HepG2 (cell line): Measurements from ENCODE around the gene SPPL3. TPM values are rescaled to one million over a fixed set of nuclear protein-coding genes. Genes with fewer than 3 reads are reported as not detected.

Experiments used
- ATAC-seq: fragments of 200-7000 bp; cut with Tn5 transposase; 3 replicates; pipeline ENCODE4 v1.9.1; 2020; ENCODE audit warnings: mild to moderate bottlenecking, moderate library complexity
- BruUV-seq: library from RNA; stranded (reverse); fragments of 400-500 nt; replicated peaks from 2 replicates; lab custom pipeline; 2021; lab: Mats Ljungman, UMichigan
- CTCF ChIA-PET: fragments of 300-600 bp; formaldehyde crosslinking; extraction: SDS; loops from one replicate; lab custom pipeline; 2021; ENCODE audit warnings: low total read pairs, inconsistent platforms, low intra/inter-chr PET ratio; lab: Yijun Ruan, JAX
- POLR2A ChIA-PET: fragments of 350-600 bp; sonication (Branson Sonifier 250); formaldehyde crosslinking; loops from one replicate; lab custom pipeline; 2020; ENCODE audit warnings: antibody characterized with exemption, inconsistent platforms; lab: Yijun Ruan, JAX
- DNase-seq: peaks from one replicate; pipeline ENCODE4 v3.0.0-alpha.2; 2015; ENCODE audit warnings: low spot score
- FAIRE-seq: peaks from 3 replicates; lab custom pipeline; 2011; peaks lifted over from hg19 to GRCh38; lab: Jason Lieb, UNC
- H2AFZ ChIP-seq: one replicate; pipeline ENCODE4 v1.6.1; 2011; ENCODE audit warnings: low read length, inconsistent platforms
- H3K27ac ChIP-seq: fragments of 300-600 bp; 3 replicates; pipeline ENCODE4 v1.8.0; 2011; ENCODE audit warnings: mixed run types, mild to moderate bottlenecking, mixed read lengths, low read length, inconsistent platforms; ENCODE audit not compliant: insufficient read depth; ENCODE audit errors: extremely low read length
- H3K27me3 ChIP-seq, 2 experiments: fragments of 200-600 bp in 1 of 2; 2 replicates in 1 of 2; 3 replicates in 1 of 2; pipeline versions ENCODE4 v1.6.0 to v1.8.0; 2011; ENCODE audit warnings: low read length in 2 of 2, mild to moderate bottlenecking in 2 of 2, moderate library complexity in 2 of 2, inconsistent platforms in 1 of 2; ENCODE audit not compliant: insufficient read depth in 2 of 2, control insufficient read depth in 1 of 2
- H3K36me3 ChIP-seq, 2 experiments: fragments of 200-600 bp in 1 of 2; replicated peaks in 1 of 2; 2 replicates in 1 of 2; 3 replicates in 1 of 2; pipeline versions ENCODE4 v1.5.1 to v1.8.0; 2011; ENCODE audit warnings: low read length in 2 of 2, inconsistent platforms in 1 of 2; ENCODE audit not compliant: insufficient read depth in 2 of 2, control insufficient read depth in 1 of 2
- H3K4me1 ChIP-seq: 2 replicates; pipeline ENCODE4 v1.5.1; 2012; ENCODE audit warnings: low read length, inconsistent platforms; ENCODE audit not compliant: insufficient read depth
- H3K4me2 ChIP-seq: 2 replicates; pipeline ENCODE4 v1.6.0; 2011; ENCODE audit warnings: low read depth, low read length, inconsistent platforms
- H3K4me3 ChIP-seq, 3 experiments: fragments of 200-600 bp in 1 of 3; sonication (generic), shearing (Covaris generic) in 1 of 3; replicated peaks in 1 of 3; 2 replicates each; pipeline ENCODE4 v1.5.1; 2011 to 2016; ENCODE audit warnings: low read length in 3 of 3, inconsistent platforms in 2 of 3, low read depth in 2 of 3, mild to moderate bottlenecking in 2 of 3, control low read depth in 1 of 3, mixed read lengths in 1 of 3; ENCODE audit not compliant: insufficient read depth in 1 of 3
- H3K79me2 ChIP-seq: one replicate; pipeline ENCODE4 v1.6.1; 2011; ENCODE audit warnings: low read length, inconsistent platforms; ENCODE audit not compliant: insufficient read depth
- H3K9ac ChIP-seq: 2 replicates; pipeline ENCODE4 v1.6.0; 2011; ENCODE audit warnings: mild to moderate bottlenecking, low read depth, low read length, inconsistent platforms; ENCODE audit not compliant: insufficient read depth
- H3K9me3 ChIP-seq: 2 replicates; pipeline ENCODE4 v1.5.1; 2012; ENCODE audit warnings: mild to moderate bottlenecking, low read length
- H4K20me1 ChIP-seq: 2 replicates; pipeline ENCODE4 v1.6.0; 2011; ENCODE audit warnings: inconsistent platforms, mild to moderate bottlenecking, low read length, moderate library complexity; ENCODE audit not compliant: insufficient read depth
- AGO2 ChIP-seq: fragments of 200-400 bp; formaldehyde crosslinking; optimal IDR thresholded peaks from 2 replicates; pipeline ENCODE3; 2017; ENCODE audit warnings: mild to moderate bottlenecking, low read depth, low read length, moderate library complexity
- KDM5B ChIP-seq: sonication (generic); formaldehyde crosslinking; IDR thresholded peaks from 2 replicates; pipeline ENCODE4 v1.4.0; 2020; ENCODE audit warnings: missing genetic modification reagents, mild to moderate bottlenecking, borderline replicate concordance
- MAZ ChIP-seq, 2 experiments: sonication (generic) in 1 of 2; formaldehyde crosslinking in 1 of 2; IDR thresholded peaks; 2 replicates each; pipeline versions ENCODE4 v1.5.0 to v1.6.1; 2012 to 2020; ENCODE audit warnings: low read depth in 2 of 2, mild to moderate bottlenecking in 2 of 2, borderline replicate concordance in 1 of 2, improper control_type of control experiment in 1 of 2, low read length in 1 of 2, missing genetic modification reagents in 1 of 2, moderate library complexity in 1 of 2
- ZFAT ChIP-seq: sonication (generic); formaldehyde crosslinking; conservative IDR thresholded peaks from 2 replicates; pipeline ENCODE4 v1.8.1; 2023; ENCODE audit warnings: missing genetic modification reagents, inconsistent platforms
- ZNF557 ChIP-seq: sonication (generic); formaldehyde crosslinking; IDR thresholded peaks from 2 replicates; pipeline ENCODE4 v1.4.0; 2020; ENCODE audit warnings: missing genetic modification reagents
- ZNF589 ChIP-seq: sonication (generic); formaldehyde crosslinking; conservative IDR thresholded peaks from 2 replicates; pipeline ENCODE4 v1.8.0; 2022; ENCODE audit warnings: mild to moderate bottlenecking, moderate library complexity, missing genetic modification reagents
- WGBS: methylation state at CpG from one replicate; pipeline ENCODE4 v1.1.6; 2017; ENCODE audit warnings: low lambda C conversion rate; 5-methylcytosine and 5-hydroxymethylcytosine counted together
- in situ Hi-C: cut with HindIII; loops from 2 replicates; pipeline ENCODE4 v1.10.0; 2017; ENCODE audit warnings: low pct_unique_long_range_greater_than_20kb; ENCODE audit not compliant: extremely low pct_ligation_motif_present
- intact Hi-C: fragments of 100-400 bp; cut with micrococcal nuclease; formaldehyde crosslinking; loops from one replicate; pipeline ENCODE4 v1.10.0; 2022; ENCODE audit not compliant: unreplicated experiment
- polyA plus RNA-seq, 8 experiments: library from polyadenylated mRNA; depleted of rRNA in 3 of 8; stranded (reverse) in 7 of 8; unstranded in 1 of 8; fragments of >200 nt; fragmentation: Illumina TruSeq in 4 of 8; extraction: Trizol in 4 of 8; gene quantifications; 2 replicates each; pipeline versions ENCODE4 v1.2.1 to v1.2.3, GENCODE V29; 2011 to 2016; ENCODE audit warnings: low read depth in 4 of 8, missing spikeins in 1 of 8, mixed read lengths in 1 of 8; ENCODE audit not compliant: insufficient read depth in 1 of 8
- total RNA-seq, 5 experiments: library from RNA; depleted of rRNA; stranded (reverse); fragments of >200 nt; fragmentation: Illumina TruSeq; extraction: Trizol; gene quantifications; 2 replicates each; pipeline ENCODE4 v1.2.3, GENCODE V29; 2016; ENCODE audit warnings: low read depth in 1 of 5
- TF ChIP-seq, protein P1 (sequence below): IDR thresholded peaks from 2 replicates; pipeline ENCODE4 v1.6.1; 2018; ENCODE audit warnings: missing genetic modification reagents, mild to moderate bottlenecking, missing compliant biosample characterization

Gene SPPL3
- total and polyA plus RNA-seq, 2 of the 13 experiments (the other 11 are each of a cell fraction or from before 2014, with no cell fraction given): 8.9 to 9.1 TPM

GRCh38 chr12:120736404-120737331, 167.5 kb downstream of the SPPL3 start:
- Histone ChIP-seq H2AFZ (no peak overlapping the region), H3K4me2 (no peak overlapping the region), H3K4me3 (no peak overlapping the region), H3K79me2 (no peaks in the 10 kb centered on the region), H3K36me3 (peaks cover 0 to 1% of the 10 kb centered on the region in 2 experiments; a peak in 2 of 5 replicates), H4K20me1 (no peaks in the 10 kb centered on the region), H3K9ac (no peak overlapping the region), H3K27ac (no peak overlapping the region), H3K9me3 (no peaks in the 10 kb centered on the region), H3K4me1 (peaks cover 6% of the 10 kb centered on the region), H3K27me3 (no peaks in the 10 kb centered on the region)
- POLR2A ChIA-PET: interaction anchor here (1.6 kb wide), 1 partner anchor 9 kb away, joined by 4 read pairs; no protein-coding TSS in a partner anchor
- DNase-seq: no peak
- FAIRE-seq: no peak
- ATAC-seq: no peak
- CTCF ChIA-PET: no interaction called here
- WGBS: 91% methylated on average over 10 of the region's 38 CpGs
- intact Hi-C loops (no loop called here), in situ Hi-C loops (no loop called here)
- TF ChIP-seq ZFAT (CRISPR knock-in tag) (no peak), ZNF557 (no peak), AGO2 (peak; percentile 36)
- no TSS peak for BruUV-seq

DNA sequence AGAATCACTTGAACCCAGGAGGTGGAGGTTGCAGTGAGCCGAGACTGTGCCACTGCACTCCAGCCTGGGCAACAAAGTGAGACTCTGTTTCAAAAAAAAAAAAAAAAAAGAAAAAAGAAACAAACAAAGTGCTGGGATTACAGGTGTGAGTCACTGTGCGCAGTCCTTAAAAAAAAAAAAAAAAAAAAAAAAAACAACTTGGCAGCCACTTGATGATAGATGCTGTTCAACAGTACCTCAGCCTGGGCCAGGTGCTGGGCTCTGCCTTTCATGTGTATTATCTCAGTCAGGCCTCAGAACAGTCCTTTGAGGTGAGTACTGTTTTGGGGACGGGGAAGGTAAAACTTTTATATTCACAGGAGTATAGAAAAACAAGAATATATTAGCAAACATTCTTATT, 169.0 kb downstream of the SPPL3 start:
- H2AFZ ChIP-seq: no peak overlapping the region
- TF ChIP-seq MAZ (IDR thresholded peaks at IDR 0.05; ENCODE audit: borderline replicate concordance, low read depth, low read length) (no peak), MAZ (CRISPR knock-in tag; IDR thresholded peaks at IDR 0.05; ENCODE audit: low read depth) (no peak), ZNF589 (CRISPR knock-in tag) (no peak), KDM5B (CRISPR knock-in tag) (no peak)
- TF ChIP-seq, protein P1, sequence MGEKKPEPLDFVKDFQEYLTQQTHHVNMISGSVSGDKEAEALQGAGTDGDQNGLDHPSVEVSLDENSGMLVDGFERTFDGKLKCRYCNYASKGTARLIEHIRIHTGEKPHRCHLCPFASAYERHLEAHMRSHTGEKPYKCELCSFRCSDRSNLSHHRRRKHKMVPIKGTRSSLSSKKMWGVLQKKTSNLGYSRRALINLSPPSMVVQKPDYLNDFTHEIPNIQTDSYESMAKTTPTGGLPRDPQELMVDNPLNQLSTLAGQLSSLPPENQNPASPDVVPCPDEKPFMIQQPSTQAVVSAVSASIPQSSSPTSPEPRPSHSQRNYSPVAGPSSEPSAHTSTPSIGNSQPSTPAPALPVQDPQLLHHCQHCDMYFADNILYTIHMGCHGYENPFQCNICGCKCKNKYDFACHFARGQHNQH (CRISPR knock-in tag): no peak
- TF ChIP-seq, all 625 proteins: peak for 0
- BruUV-seq: no TSS peak
- H3K27ac ChIP-seq: no peak overlapping the region
- ATAC-seq (no peak), FAIRE-seq (no peak), DNase-seq (no peak)
- no peaks in the 10 kb centered on the region for H3K79me2 ChIP-seq
- no peaks in the 10 kb centered on the region for H3K4me1 ChIP-seq
- no peak overlapping the region for H3K4me3 ChIP-seq
- H3K27me3 ChIP-seq: no peaks in the 10 kb centered on the region
- no peaks in the 10 kb centered on the region for H3K9me3 ChIP-seq
- in situ Hi-C loops (no loop called here), intact Hi-C loops (no loop called here)
- WGBS: 100% methylated on average over 3 of the region's 3 CpGs
- H3K9ac ChIP-seq: no peak overlapping the region
- H4K20me1 ChIP-seq: no peaks in the 10 kb centered on the region
- ChIA-PET CTCF (no interaction called here), POLR2A (no interaction called here)
- H3K4me2 ChIP-seq: no peak overlapping the region
- peaks cover 3 to 4% of the 10 kb centered on the region in 2 experiments; a peak in 2 of 5 replicates for H3K36me3 ChIP-seq
